K562 (cell line): ENCODE data around the gene HGD. TPM values are rescaled to one million over a fixed set of nuclear protein-coding genes. Genes with fewer than 3 reads are reported as not detected.

Experiments used
- ATAC-seq: fragments of 200-7000 bp; cut with Tn5 transposase; 3 replicates; pipeline ENCODE4 v1.9.1; 2020; ENCODE audit warnings: moderate library complexity
- BruUV-seq: library from RNA; stranded (reverse); fragments of 400-500 nt; replicated peaks from 2 replicates; lab custom pipeline; 2021; lab: Mats Ljungman, UMichigan
- CTCF ChIA-PET: fragments of 300-600 bp; formaldehyde crosslinking; extraction: SDS; loops from one replicate; lab custom pipeline; 2021; ENCODE audit warnings: low intra/inter-chr PET ratio; lab: Yijun Ruan, JAX
- POLR2A ChIA-PET: fragments of 300-600, 350-650 bp; sonication (Branson Sonifier 250); formaldehyde crosslinking; extraction: SDS; loops from one replicate; lab custom pipeline; 2021; ENCODE audit warnings: antibody characterized with exemption, inconsistent platforms; lab: Yijun Ruan, JAX
- DNase-seq, 4 experiments: peaks; one replicate each; pipeline versions ENCODE4 v3.0.0 to v3.0.0-alpha.2; 2011 to 2018; ENCODE audit warnings: low spot score in 3 of 4, mixed read lengths in 3 of 4; ENCODE audit errors: extremely low read depth in 1 of 4
- FAIRE-seq: peaks from 2 replicates; lab custom pipeline; 2011; peaks lifted over from hg19 to GRCh38; lab: Jason Lieb, UNC
- H2AFZ ChIP-seq: 2 replicates; pipeline ENCODE4 v1.6.0; 2011; ENCODE audit warnings: low read depth, low read length, control low read depth, inconsistent platforms
- H3K27ac ChIP-seq: fragments of 200-600 bp; 3 replicates; pipeline ENCODE4 v1.8.0; 2011; ENCODE audit warnings: low read depth, mild to moderate bottlenecking, control low read depth, inconsistent platforms, low read length, moderate library complexity, mixed read lengths; ENCODE audit errors: extremely low read depth
- H3K27me3 ChIP-seq, 2 experiments: fragments of 300-600 bp in 1 of 2; 2 replicates in 1 of 2; 3 replicates in 1 of 2; pipeline versions ENCODE4 v1.6.0 to v1.8.0; 2011; ENCODE audit warnings: inconsistent platforms in 2 of 2, low read length in 2 of 2, mild to moderate bottlenecking in 1 of 2, mixed read lengths in 1 of 2, moderate library complexity in 1 of 2; ENCODE audit not compliant: control insufficient read depth in 2 of 2, insufficient read depth in 2 of 2
- H3K36me3 ChIP-seq: fragments of 300-600 bp; 3 replicates; pipeline ENCODE4 v1.8.0; 2011; ENCODE audit warnings: mild to moderate bottlenecking, low read length, inconsistent platforms; ENCODE audit not compliant: control insufficient read depth, insufficient read depth
- H3K4me1 ChIP-seq, 2 experiments: fragments of 200-600 bp in 1 of 2; replicated peaks in 1 of 2; 2 replicates in 1 of 2; 3 replicates in 1 of 2; pipeline versions ENCODE4 v1.5.1 to v1.8.0; 2011; ENCODE audit warnings: inconsistent platforms in 2 of 2, low read length in 2 of 2, mild to moderate bottlenecking in 1 of 2, mixed read lengths in 1 of 2, moderate library complexity in 1 of 2; ENCODE audit not compliant: control insufficient read depth in 2 of 2, insufficient read depth in 2 of 2
- H3K4me2 ChIP-seq: 2 replicates; pipeline ENCODE4 v1.6.1; 2011; ENCODE audit warnings: low read length, control low read depth, inconsistent platforms, mixed read lengths; ENCODE audit not compliant: insufficient read depth
- H3K4me3 ChIP-seq: fragments of 200-600 bp; sonication (generic), shearing (Covaris generic); 2 replicates; pipeline ENCODE4 v1.5.1; 2016; ENCODE audit warnings: control low read depth, inconsistent platforms
- H3K79me2 ChIP-seq: fragments of 200-600 bp; 3 replicates; pipeline ENCODE4 v1.8.0; 2011; ENCODE audit warnings: low read length, inconsistent platforms; ENCODE audit not compliant: control insufficient read depth, insufficient read depth
- H3K9ac ChIP-seq, 2 experiments: 2 replicates each; pipeline versions ENCODE4 v1.6.0 to v1.6.1; 2011; ENCODE audit warnings: low read depth in 2 of 2, low read length in 2 of 2, control low read depth in 1 of 2, inconsistent platforms in 1 of 2, mild to moderate bottlenecking in 1 of 2, mixed read lengths in 1 of 2; ENCODE audit not compliant: insufficient read depth in 1 of 2
- H3K9me1 ChIP-seq: one replicate; pipeline ENCODE4 v1.6.0; 2011; ENCODE audit warnings: inconsistent platforms, mild to moderate bottlenecking, low read length, moderate library complexity; ENCODE audit not compliant: control insufficient read depth, insufficient read depth
- H3K9me3 ChIP-seq: replicated peaks from 2 replicates; pipeline ENCODE4 v1.5.1; 2011; ENCODE audit warnings: low read depth, low read length, inconsistent platforms; ENCODE audit not compliant: control insufficient read depth, insufficient read depth
- H4K20me1 ChIP-seq: replicated peaks from 2 replicates; pipeline ENCODE4 v1.6.1; 2011; ENCODE audit warnings: low read length, inconsistent platforms, mixed read lengths; ENCODE audit not compliant: control insufficient read depth, insufficient read depth
- CHD7 ChIP-seq: fragments of 200-600 bp; sonication (generic); IDR thresholded peaks from one replicate; pipeline ENCODE4 v1.6.1; 2012; ENCODE audit warnings: mild to moderate bottlenecking, low read depth, low read length, inconsistent platforms
- ZNF316 ChIP-seq: fragments of 450-650 bp; IDR thresholded peaks from 2 replicates; pipeline ENCODE4 v1.6.1; 2016
- WGBS: fragments of 100-300 bp; shearing (Covaris generic); methylation state at CpG from one replicate; pipeline ENCODE4 v1.1.6; 2016; ENCODE audit warnings: low coverage, mixed read lengths; ENCODE audit not compliant: insufficient coverage; ENCODE audit errors: missing lambda C conversion rate; 5-methylcytosine and 5-hydroxymethylcytosine counted together
- in situ Hi-C: fragments of 300-500 bp; cut with MboI; formaldehyde crosslinking; loops from 4 replicates; pipeline ENCODE4 v1.15.0; 2018; ENCODE audit warnings: inconsistent platforms, mixed read lengths
- intact Hi-C: fragments of 100-400 bp; cut with micrococcal nuclease; formaldehyde crosslinking; loops from 2 replicates; pipeline ENCODE4 v1.14.2; 2022
- polyA plus RNA-seq, 8 experiments: library from polyadenylated mRNA; depleted of rRNA in 4 of 8; stranded (reverse) in 5 of 8; unstranded in 3 of 8; fragments of >200 nt; fragmentation: Nextera tagmentation in 2 of 8; fragmentation: Illumina TruSeq in 1 of 8; extraction: Ambion mirVana in 2 of 8; extraction: Trizol in 1 of 8; gene quantifications; 2 replicates each; pipeline versions ENCODE4 v1.2.1 to v1.2.3, GENCODE V29; 2011 to 2014; ENCODE audit warnings: inconsistent platforms in 1 of 8, missing spikeins in 1 of 8
- total RNA-seq, 7 experiments: library from RNA; depleted of rRNA in 6 of 7; stranded (reverse); fragments of >200 nt in 6 of 7; fragmentation: Illumina TruSeq in 2 of 7; extraction: Trizol in 2 of 7; gene quantifications; 2 replicates each; pipeline versions ENCODE4 v1.2.1 to v1.2.3, GENCODE V29; 2011 to 2021; ENCODE audit warnings: low replicate concordance in 1 of 7

The HGD gene
- total and polyA plus RNA-seq, 9 of the 15 experiments (the other 6 are each of a cell fraction or from before 2014, with no cell fraction given), result 0.08 to 0.25 (median 0.17) TPM; not detected in 4

- Histone ChIP-seq H2AFZ (no peak overlapping the region), H3K27ac (no peak overlapping the region), H3K36me3 (no peaks in the 10 kb centered on the region), H3K9me1 (no peaks in the 10 kb centered on the region), H3K9ac (no peak overlapping the region), H3K27me3 (no peaks in the 10 kb centered on the region), H3K4me1 (no peaks in the 10 kb centered on the region), H4K20me1 (no peaks in the 10 kb centered on the region), H3K4me3 (no peak overlapping the region), H3K79me2 (no peaks in the 10 kb centered on the region), H3K4me2 (no peak overlapping the region), H3K9me3 (no peaks in the 10 kb centered on the region)
- 35% methylated on average over 2 of the region's 3 CpGs for WGBS
- intact Hi-C loops, result no loop called here
- TF ChIP-seq ZNF316, result 0 out of 2 replicates have a peak, but pooled peaks have one; percentile 6
- TF ChIP-seq CHD7, result no peak
- DNase-seq, result no peak
- no TSS peak for BruUV-seq
- ChIA-PET POLR2A (no interaction called here), CTCF (no interaction called here)
- FAIRE-seq, result no peak
- in situ Hi-C loops, result no loop called here
- no peak for ATAC-seq
Measured at GRCh38 chr3:120587332-120587975, 94.6 kb downstream of the HGD start.
